MM.1S (cell line): ENCODE measurements around the gene LIMCH1.

Experiments
- DNase-seq: peaks from one replicate; pipeline ENCODE4 v3.0.0-alpha.2; 2015
- H2AFZ ChIP-seq: fragments of 300-600 bp; sonication (generic); 2 replicates; pipeline ENCODE4 v1.6.0; 2016; ENCODE audit warnings: antibody characterized with exemption, low read length
- H3F3A ChIP-seq: fragments of 300-600 bp; sonication (generic); 2 replicates; pipeline ENCODE4 v1.6.1; 2016; ENCODE audit warnings: mild to moderate bottlenecking, antibody characterized with exemption, low read length, moderate library complexity, mixed read lengths; ENCODE audit not compliant: insufficient read depth
- H3K27ac ChIP-seq: fragments of 300-600 bp; sonication (generic); 2 replicates; pipeline ENCODE4 v1.5.1; 2016; ENCODE audit warnings: mild to moderate bottlenecking, low read length
- H3K27me3 ChIP-seq: fragments of 300-600 bp; sonication (generic); replicated peaks from 2 replicates; pipeline ENCODE4 v1.6.0; 2016; ENCODE audit warnings: low read length; ENCODE audit not compliant: insufficient read depth
- H3K36me3 ChIP-seq: fragments of 300-600 bp; sonication (generic); replicated peaks from 2 replicates; pipeline ENCODE4 v1.6.1; 2016; ENCODE audit warnings: mild to moderate bottlenecking, low read length, mixed read lengths; ENCODE audit not compliant: insufficient read depth
- H3K4me1 ChIP-seq: fragments of 300-600 bp; sonication (generic); 2 replicates; pipeline ENCODE4 v1.6.1; 2016; ENCODE audit warnings: low read length, mixed read lengths
- H3K4me2 ChIP-seq: fragments of 300-600 bp; sonication (generic); 2 replicates; pipeline ENCODE4 v1.6.0; 2016; ENCODE audit warnings: low read depth, low read length
- H3K4me3 ChIP-seq: fragments of 300-600 bp; sonication (generic); 2 replicates; pipeline ENCODE4 v1.5.1; 2016; ENCODE audit warnings: low read length, mixed read lengths
- H3K79me2 ChIP-seq: fragments of 300-600 bp; sonication (generic); 2 replicates; pipeline ENCODE4 v1.6.1; 2016; ENCODE audit warnings: mixed run types, low read length, mixed read lengths
- H3K9ac ChIP-seq: fragments of 300-600 bp; sonication (generic); 2 replicates; pipeline ENCODE4 v1.6.1; 2016; ENCODE audit warnings: low read length, mixed read lengths
- H3K9me2 ChIP-seq: fragments of 300-600 bp; sonication (generic); replicated peaks from 2 replicates; pipeline ENCODE4 v1.6.1; 2016; ENCODE audit warnings: mild to moderate bottlenecking, low read length, mixed read lengths; ENCODE audit not compliant: insufficient read depth
- H3K9me3 ChIP-seq: fragments of 300-600 bp; sonication (generic); replicated peaks from 2 replicates; pipeline ENCODE4 v1.6.1; 2016; ENCODE audit warnings: mild to moderate bottlenecking, low read length, mixed read lengths; ENCODE audit not compliant: insufficient read depth
- H4K20me1 ChIP-seq: fragments of 300-600 bp; sonication (generic); 2 replicates; pipeline ENCODE4 v1.6.1; 2016; ENCODE audit warnings: mild to moderate bottlenecking, low read length, moderate library complexity, mixed read lengths; ENCODE audit not compliant: insufficient read depth
- EZH2 ChIP-seq: fragments of 300-600 bp; sonication (generic); optimal IDR thresholded peaks from 2 replicates; pipeline ENCODE3; 2017; ENCODE audit warnings: low read depth, mild to moderate bottlenecking, antibody characterized with exemption, low read length, mixed read lengths
- EZH2phosphoT487 ChIP-seq: fragments of 300-600 bp; sonication (generic); IDR thresholded peaks from 2 replicates; pipeline ENCODE4 v1.6.1; 2018; ENCODE audit warnings: antibody characterized with exemption, low read length
- TF ChIP-seq, protein P1 (sequence below): fragments of 300-600 bp; sonication (generic); IDR thresholded peaks from 2 replicates; pipeline ENCODE4 v1.5.1; 2016; ENCODE audit warnings: antibody characterized with exemption, low read length, mixed read lengths

LIMCH1 gene

DNA sequence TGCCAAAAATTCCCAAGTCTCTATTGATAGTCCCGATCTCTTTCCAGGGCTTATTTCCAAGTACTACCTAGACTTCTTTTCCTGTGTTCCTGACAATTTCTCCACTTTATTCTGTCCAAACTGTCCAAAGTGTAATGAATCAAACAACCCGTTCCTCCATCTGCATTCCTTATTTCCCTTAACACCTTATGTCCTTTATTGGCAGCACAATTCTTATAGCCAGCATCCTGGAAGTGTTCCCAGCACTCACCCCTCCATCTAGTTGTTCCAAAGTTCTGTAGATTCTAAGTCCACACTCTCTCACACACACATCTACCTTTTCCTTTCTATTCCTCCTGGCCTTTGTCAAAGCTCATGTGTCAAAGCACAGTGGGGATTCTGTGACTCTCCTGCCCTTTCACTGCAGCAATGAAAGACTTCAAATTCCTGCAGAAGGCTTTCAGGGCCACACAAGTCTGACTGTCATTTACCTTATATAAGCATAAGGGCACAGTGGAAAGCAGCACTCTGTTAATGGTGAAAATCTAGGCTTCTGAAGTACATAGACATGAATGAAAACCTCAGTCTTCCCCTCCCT is 22.1 kb downstream of the LIMCH1 start:
- Histone ChIP-seq H3K27me3 (no peaks in the 10 kb centered on the region), H3F3A (no peaks in the 10 kb centered on the region)
- DNase-seq, result no peak

DNA sequence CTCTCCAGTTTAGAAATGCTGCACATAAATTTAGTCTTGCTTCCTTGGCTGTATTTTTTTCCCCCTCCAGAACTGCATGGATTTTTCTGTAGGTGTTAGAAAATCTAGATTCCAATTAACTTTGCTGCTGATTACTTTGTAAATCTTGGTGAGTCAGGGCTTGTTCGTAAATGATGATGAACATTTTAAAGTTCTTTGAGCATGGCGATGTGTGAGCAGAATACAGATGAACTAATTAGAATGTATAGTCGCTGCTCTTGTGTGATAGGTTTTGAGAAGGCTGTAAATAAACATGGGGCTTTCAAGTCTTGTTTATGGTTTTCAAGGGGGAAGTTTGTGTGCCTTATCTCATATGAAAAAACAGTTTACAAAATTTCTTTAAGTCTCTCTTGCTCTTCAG is 23.3 kb downstream of the LIMCH1 start:
- DNase-seq, result no peak
- Histone ChIP-seq H3K4me2 (no peak overlapping the region), H4K20me1 (no peaks in the 10 kb centered on the region), H2AFZ (no peak overlapping the region), H3K9ac (no peak overlapping the region), H3F3A (no peaks in the 10 kb centered on the region), H3K4me3 (no peak overlapping the region), H3K9me3 (no peaks in the 10 kb centered on the region), H3K4me1 (no peaks in the 10 kb centered on the region), H3K27ac (no peak overlapping the region), H3K79me2 (no peaks in the 10 kb centered on the region), H3K36me3 (no peaks in the 10 kb centered on the region), H3K27me3 (no peaks in the 10 kb centered on the region), H3K9me2 (no peaks in the 10 kb centered on the region)
- TF ChIP-seq EZH2 (no peak), EZH2phosphoT487 (no peak)
- TF ChIP-seq, protein P1, sequence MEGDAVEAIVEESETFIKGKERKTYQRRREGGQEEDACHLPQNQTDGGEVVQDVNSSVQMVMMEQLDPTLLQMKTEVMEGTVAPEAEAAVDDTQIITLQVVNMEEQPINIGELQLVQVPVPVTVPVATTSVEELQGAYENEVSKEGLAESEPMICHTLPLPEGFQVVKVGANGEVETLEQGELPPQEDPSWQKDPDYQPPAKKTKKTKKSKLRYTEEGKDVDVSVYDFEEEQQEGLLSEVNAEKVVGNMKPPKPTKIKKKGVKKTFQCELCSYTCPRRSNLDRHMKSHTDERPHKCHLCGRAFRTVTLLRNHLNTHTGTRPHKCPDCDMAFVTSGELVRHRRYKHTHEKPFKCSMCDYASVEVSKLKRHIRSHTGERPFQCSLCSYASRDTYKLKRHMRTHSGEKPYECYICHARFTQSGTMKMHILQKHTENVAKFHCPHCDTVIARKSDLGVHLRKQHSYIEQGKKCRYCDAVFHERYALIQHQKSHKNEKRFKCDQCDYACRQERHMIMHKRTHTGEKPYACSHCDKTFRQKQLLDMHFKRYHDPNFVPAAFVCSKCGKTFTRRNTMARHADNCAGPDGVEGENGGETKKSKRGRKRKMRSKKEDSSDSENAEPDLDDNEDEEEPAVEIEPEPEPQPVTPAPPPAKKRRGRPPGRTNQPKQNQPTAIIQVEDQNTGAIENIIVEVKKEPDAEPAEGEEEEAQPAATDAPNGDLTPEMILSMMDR, result no peak

More for the DNA sequence above, 22.1 kb downstream of the LIMCH1 start:
- Histone ChIP-seq H3K79me2 (no peaks in the 10 kb centered on the region), H3K36me3 (no peaks in the 10 kb centered on the region), H4K20me1 (no peaks in the 10 kb centered on the region), H3K4me3 (no peak overlapping the region), H3K4me1 (no peaks in the 10 kb centered on the region), H3K9me3 (no peaks in the 10 kb centered on the region), H3K27ac (no peak overlapping the region), H2AFZ (no peak overlapping the region), H3K9me2 (no peaks in the 10 kb centered on the region), H3K4me2 (no peak overlapping the region), H3K9ac (no peak overlapping the region)
- TF ChIP-seq, protein P1, result no peak
- TF ChIP-seq EZH2 (no peak), EZH2phosphoT487 (no peak)

DNA sequence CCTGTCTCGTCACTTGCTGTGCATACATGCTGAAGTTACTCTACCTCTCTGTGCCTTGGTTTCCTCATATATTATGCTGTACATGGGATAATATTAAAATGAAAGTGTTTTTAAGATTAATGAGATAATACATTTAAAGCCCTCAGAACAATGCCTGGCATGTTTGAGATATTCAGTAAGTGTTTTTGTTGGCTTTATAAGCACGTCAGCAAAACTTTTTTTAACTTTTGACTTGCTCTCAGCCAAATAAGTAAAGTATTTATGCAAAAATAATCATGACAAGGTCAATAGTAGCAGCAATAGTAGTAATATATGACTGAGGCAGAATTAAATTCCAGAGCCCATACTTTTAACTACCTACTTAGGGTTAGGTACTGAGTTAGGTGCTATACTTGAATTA is 29.2 kb downstream of the LIMCH1 start:
- no peak overlapping the region for H2AFZ ChIP-seq
- no peak overlapping the region for H3K4me2 ChIP-seq
- no peak overlapping the region for H3K4me3 ChIP-seq
- TF ChIP-seq EZH2phosphoT487 (no peak), EZH2 (no peak)
- TF ChIP-seq, protein P1, result no peak
- no peaks in the 10 kb centered on the region for H4K20me1 ChIP-seq
- H3K9me3 ChIP-seq, result no peaks in the 10 kb centered on the region
- no peaks in the 10 kb centered on the region for H3K36me3 ChIP-seq
- H3K27me3 ChIP-seq, result no peaks in the 10 kb centered on the region
- H3K27ac ChIP-seq, result no peak overlapping the region
- no peak for DNase-seq
- no peaks in the 10 kb centered on the region for H3F3A ChIP-seq
- no peaks in the 10 kb centered on the region for H3K9me2 ChIP-seq
- H3K79me2 ChIP-seq, result no peaks in the 10 kb centered on the region
- H3K4me1 ChIP-seq, result no peaks in the 10 kb centered on the region
- no peak overlapping the region for H3K9ac ChIP-seq
